ENCODE results near the gene SDF4. TPM values are rescaled to one million over a fixed set of nuclear protein-coding genes. Genes with fewer than 3 reads are reported as not detected.

SDF4 gene
- total RNA-seq, 1 donor: 50.0 TPM

GRCh38 chr1:1217621-1218523, 13.9 kb downstream of the SDF4 start:
- Histone ChIP-seq H3K4me3 (ENCODE audit: low read length) (no peak overlapping the region), H3K9me3 (ENCODE audit: low read depth, low read length) (no peaks in the 10 kb centered on the region), H3K27me3 (ENCODE audit: insufficient read depth, low read length) (no peaks in the 10 kb centered on the region), H3K4me1 (ENCODE audit: insufficient read depth, low read length) (peaks cover 51% of the 10 kb centered on the region)

- Histone ChIP-seq H3K4me3 (ENCODE audit: low read length) (no peak overlapping the region), H3K9me3 (ENCODE audit: low read depth, low read length) (no peaks in the 10 kb centered on the region), H3K4me1 (ENCODE audit: insufficient read depth, low read length) (peaks cover 58% of the 10 kb centered on the region), H3K27me3 (ENCODE audit: insufficient read depth, low read length) (no peaks in the 10 kb centered on the region)
These were observed 14.8 kb downstream of the SDF4 start for GRCh38 chr1:1216770-1217620.

- H3K4me1 ChIP-seq (ENCODE audit: insufficient read depth, low read length): peaks cover 52% of the 10 kb centered on the region
- H3K4me3 ChIP-seq (ENCODE audit: low read length): no peak overlapping the region
- H3K9me3 ChIP-seq (ENCODE audit: low read depth, low read length): no peaks in the 10 kb centered on the region
- H3K27me3 ChIP-seq (ENCODE audit: insufficient read depth, low read length): no peaks in the 10 kb centered on the region
These were observed 15.8 kb downstream of the SDF4 start for GRCh38 chr1:1215881-1216605.

- Histone ChIP-seq H3K4me3 (ENCODE audit: low read length) (no peak overlapping the region), H3K9me3 (ENCODE audit: low read depth, low read length) (no peaks in the 10 kb centered on the region), H3K27me3 (ENCODE audit: insufficient read depth, low read length) (no peaks in the 10 kb centered on the region), H3K4me1 (ENCODE audit: insufficient read depth, low read length) (peaks cover 52% of the 10 kb centered on the region)
These were observed 16.6 kb downstream of the SDF4 start for GRCh38 chr1:1215080-1215676.

GRCh38 chr1:1213345-1214265, 18.2 kb downstream of the SDF4 start, which contains the start of gene TNFRSF4:
TNFRSF4 (minus strand) TSS chr1:1214153; CDS start chr1:1214127, 26 bp downstream.
- no peaks in the 10 kb centered on the region for H3K9me3 ChIP-seq (ENCODE audit: low read depth, low read length)
- peaks cover 59% of the 10 kb centered on the region for H3K4me1 ChIP-seq (ENCODE audit: insufficient read depth, low read length)
- peak within 1 kb of the TSS; percentile 6 for H3K4me3 ChIP-seq (ENCODE audit: low read length)
- H3K27me3 ChIP-seq (ENCODE audit: insufficient read depth, low read length): no peaks in the 10 kb centered on the region

- H3K27me3 ChIP-seq (ENCODE audit: insufficient read depth, low read length): no peaks in the 10 kb centered on the region
- peaks cover 59% of the 10 kb centered on the region for H3K4me1 ChIP-seq (ENCODE audit: insufficient read depth, low read length)
- H3K4me3 ChIP-seq (ENCODE audit: low read length): peak overlapping the region; percentile 6
- no peaks in the 10 kb centered on the region for H3K9me3 ChIP-seq (ENCODE audit: low read depth, low read length)
These were observed 18.9 kb downstream of the SDF4 start for GRCh38 chr1:1212780-1213344.

GRCh38 chr1:1211541-1212441, 20.0 kb downstream of the SDF4 start:
- H3K4me1 ChIP-seq (ENCODE audit: insufficient read depth, low read length): peaks cover 65% of the 10 kb centered on the region
- H3K27me3 ChIP-seq (ENCODE audit: insufficient read depth, low read length): peaks cover 9% of the 10 kb centered on the region

GRCh38 chr1:1210726-1211540, 20.9 kb downstream of the SDF4 start:
- Histone ChIP-seq H3K4me3 (ENCODE audit: low read length) (no peak overlapping the region), H3K27me3 (ENCODE audit: insufficient read depth, low read length) (peaks cover 13% of the 10 kb centered on the region), H3K4me1 (ENCODE audit: insufficient read depth, low read length) (peaks cover 67% of the 10 kb centered on the region), H3K9me3 (ENCODE audit: low read depth, low read length) (no peaks in the 10 kb centered on the region)

More at GRCh38 chr1:1211541-1212441, 20.0 kb downstream of the SDF4 start:
- no peak overlapping the region for H3K4me3 ChIP-seq (ENCODE audit: low read length)
- H3K9me3 ChIP-seq (ENCODE audit: low read depth, low read length): no peaks in the 10 kb centered on the region

- Histone ChIP-seq H3K4me1 (ENCODE audit: insufficient read depth, low read length) (peaks cover 52% of the 10 kb centered on the region), H3K9me3 (ENCODE audit: low read depth, low read length) (no peaks in the 10 kb centered on the region), H3K27me3 (ENCODE audit: insufficient read depth, low read length) (peaks cover 13% of the 10 kb centered on the region), H3K4me3 (ENCODE audit: low read length) (no peak overlapping the region)
These were observed 22.9 kb downstream of the SDF4 start for GRCh38 chr1:1208713-1209433.

GRCh38 chr1:1207571-1207892, 24.3 kb downstream of the SDF4 start:
- no peaks in the 10 kb centered on the region for H3K9me3 ChIP-seq (ENCODE audit: low read depth, low read length)
- no peak overlapping the region for H3K4me3 ChIP-seq (ENCODE audit: low read length)
- peaks cover 13% of the 10 kb centered on the region for H3K27me3 ChIP-seq (ENCODE audit: insufficient read depth, low read length)
- peaks cover 41% of the 10 kb centered on the region for H3K4me1 ChIP-seq (ENCODE audit: insufficient read depth, low read length)

- Histone ChIP-seq H3K9me3 (ENCODE audit: low read depth, low read length) (no peaks in the 10 kb centered on the region), H3K4me1 (ENCODE audit: insufficient read depth, low read length) (peaks cover 38% of the 10 kb centered on the region), H3K27me3 (ENCODE audit: insufficient read depth, low read length) (peaks cover 13% of the 10 kb centered on the region), H3K4me3 (ENCODE audit: low read length) (no peak overlapping the region)
These were observed 24.8 kb downstream of the SDF4 start for GRCh38 chr1:1206966-1207531.

Data from mononuclear cell (primary cell).